H1 (cell line): ENCODE results near the gene RBM20.

Source experiments
- CHD2 ChIP-seq: IDR thresholded peaks from 2 replicates; pipeline ENCODE4 v1.6.1; 2012; ENCODE audit warnings: low read length, improper control_type of control experiment
- NRF1 ChIP-seq: IDR thresholded peaks from 2 replicates; pipeline ENCODE4 v1.6.1; 2011; ENCODE audit warnings: mild to moderate bottlenecking, low read depth, low read length, improper control_type of control experiment
- POLR2AphosphoS5 ChIP-seq: IDR thresholded peaks from 2 replicates; pipeline ENCODE4 v1.6.1; 2011; ENCODE audit warnings: low read depth, low read length

GRCh38 chr10:110794808-110795207, 150.7 kb downstream of the RBM20 start:
- TF ChIP-seq NRF1 = no peak
- no peak for TF ChIP-seq CHD2
- TF ChIP-seq POLR2AphosphoS5 = no peak
